H9 (cell line): ENCODE measurements around the gene CHST8. TPM values are rescaled to one million over a fixed set of nuclear protein-coding genes. Genes with fewer than 3 reads are reported as not detected.
A peak's percentile ranks its signal among the peaks of the same experiment; 100 is the strongest.

Experiments used
- DNase-seq: peaks from one replicate; pipeline ENCODE4 v3.0.0-alpha.2; 2017
- H2AFZ ChIP-seq: one replicate; pipeline ENCODE4 v1.6.1; 2013; ENCODE audit warnings: mild to moderate bottlenecking, low read length, control low read depth, moderate library complexity
- H2AK5ac ChIP-seq: 2 replicates; pipeline ENCODE4 v1.6.1; 2013; ENCODE audit warnings: low read length, control low read depth, mixed read lengths; ENCODE audit not compliant: insufficient read length
- H2BK120ac ChIP-seq: one replicate; pipeline ENCODE4 v1.6.1; 2013; ENCODE audit warnings: low read depth, mild to moderate bottlenecking, low read length, control low read depth, inconsistent platforms; ENCODE audit not compliant: poor library complexity, severe bottlenecking
- H2BK12ac ChIP-seq: 2 replicates; pipeline ENCODE4 v1.6.1; 2013; ENCODE audit warnings: low read length, control low read depth, mixed read lengths, low read depth; ENCODE audit not compliant: insufficient read length
- H2BK15ac ChIP-seq: 2 replicates; pipeline ENCODE4 v1.6.1; 2013; ENCODE audit warnings: low read depth, low read length, control low read depth
- H2BK20ac ChIP-seq: one replicate; pipeline ENCODE4 v1.6.1; 2013; ENCODE audit warnings: low read depth, mild to moderate bottlenecking, low read length, control low read depth, inconsistent platforms; ENCODE audit not compliant: poor library complexity, severe bottlenecking
- H2BK5ac ChIP-seq: 2 replicates; pipeline ENCODE4 v1.6.1; 2013; ENCODE audit warnings: low read length, control low read depth, mixed read lengths; ENCODE audit not compliant: insufficient read length
- H3K14ac ChIP-seq: 2 replicates; pipeline ENCODE4 v1.6.1; 2013; ENCODE audit warnings: low read length, control low read depth; ENCODE audit not compliant: insufficient read depth
- H3K18ac ChIP-seq: 2 replicates; pipeline ENCODE4 v1.6.1; 2013; ENCODE audit warnings: low read depth, mild to moderate bottlenecking, mixed read lengths, low read length, control low read depth; ENCODE audit not compliant: insufficient read length
- H3K23ac ChIP-seq: 2 replicates; pipeline ENCODE4 v1.6.1; 2013; ENCODE audit warnings: low read length, control low read depth, mixed read lengths, low read depth; ENCODE audit not compliant: insufficient read length
- H3K23me2 ChIP-seq: 2 replicates; pipeline ENCODE4 v1.6.1; 2013; ENCODE audit warnings: low read depth, mild to moderate bottlenecking, mixed read lengths, low read length, control low read depth; ENCODE audit not compliant: insufficient read length, poor library complexity, severe bottlenecking
- H3K27ac ChIP-seq: 2 replicates; pipeline ENCODE4 v1.5.1; 2013; ENCODE audit warnings: low read length, control low read depth, mixed read lengths, low read depth; ENCODE audit not compliant: insufficient read length
- H3K27me3 ChIP-seq: 2 replicates; pipeline ENCODE4 v1.6.1; 2013; ENCODE audit warnings: low read length, control low read depth, inconsistent platforms; ENCODE audit not compliant: insufficient read depth
- H3K4ac ChIP-seq: 2 replicates; pipeline ENCODE4 v1.6.1; 2013; ENCODE audit warnings: low read depth, mild to moderate bottlenecking, control low read depth, inconsistent platforms, low read length, moderate library complexity
- H3K4me1 ChIP-seq: 2 replicates; pipeline ENCODE4 v1.6.1; 2013; ENCODE audit warnings: low read length, control low read depth, inconsistent platforms; ENCODE audit not compliant: insufficient read depth
- H3K4me2 ChIP-seq: 2 replicates; pipeline ENCODE4 v1.6.1; 2013; ENCODE audit warnings: low read length, control low read depth, mixed read lengths; ENCODE audit not compliant: insufficient read length, insufficient read depth
- H3K56ac ChIP-seq: 2 replicates; pipeline ENCODE4 v1.6.1; 2013; ENCODE audit warnings: low read depth, mild to moderate bottlenecking, mixed read lengths, low read length, control low read depth; ENCODE audit not compliant: insufficient read length
- H3K79me1 ChIP-seq: 2 replicates; pipeline ENCODE4 v1.6.1; 2013; ENCODE audit warnings: low read depth, mild to moderate bottlenecking, moderate library complexity, low read length, control low read depth, inconsistent platforms; ENCODE audit not compliant: insufficient read depth, poor library complexity, severe bottlenecking
- H3K79me2 ChIP-seq: 2 replicates; pipeline ENCODE4 v1.6.1; 2013; ENCODE audit warnings: low read length, control low read depth, inconsistent platforms; ENCODE audit not compliant: insufficient read depth
- H3K9ac ChIP-seq: 2 replicates; pipeline ENCODE4 v1.6.1; 2013; ENCODE audit warnings: low read length, control low read depth, mixed read lengths; ENCODE audit not compliant: insufficient read length; ENCODE audit errors: extremely low read depth
- H3K9me3 ChIP-seq: one replicate; pipeline ENCODE4 v1.6.1; 2013; ENCODE audit warnings: low read depth, low read length, inconsistent platforms; ENCODE audit not compliant: control insufficient read depth
- H3T11ph ChIP-seq: one replicate; pipeline ENCODE4 v1.6.1; 2013; ENCODE audit warnings: mild to moderate bottlenecking, low read length, control low read depth, inconsistent platforms
- H4K20me1 ChIP-seq: one replicate; pipeline ENCODE4 v1.6.1; 2013; ENCODE audit not compliant: control insufficient read depth, insufficient read length, insufficient read depth
- H4K5ac ChIP-seq: 2 replicates; pipeline ENCODE4 v1.6.1; 2013; ENCODE audit warnings: low read depth, mild to moderate bottlenecking, mixed read lengths, low read length, control low read depth; ENCODE audit not compliant: insufficient read length
- H4K8ac ChIP-seq: replicated peaks from 2 replicates; pipeline ENCODE4 v1.6.1; 2013; ENCODE audit warnings: low read length, control low read depth, mixed read lengths, low read depth; ENCODE audit not compliant: insufficient read length
- H4K91ac ChIP-seq: 2 replicates; pipeline ENCODE4 v1.6.1; 2013; ENCODE audit warnings: low read depth, mild to moderate bottlenecking, moderate library complexity, mixed read lengths, low read length, control low read depth; ENCODE audit not compliant: insufficient read length
- H3K27ac Mint-ChIP-seq, 3 experiments: 2 replicates in 2 of 3; 3 replicates in 1 of 3; pipeline ENCODE4 v1.8.0; 2020 to 2021; ENCODE audit warnings: mixed read lengths in 3 of 3, mild to moderate bottlenecking in 1 of 3, moderate library complexity in 1 of 3
- H3K27me3 Mint-ChIP-seq: 2 replicates; pipeline ENCODE4 v1.8.0; 2021; ENCODE audit warnings: low read depth, mild to moderate bottlenecking, moderate library complexity, mixed read lengths
- H3K36me3 Mint-ChIP-seq, 3 experiments: 2 replicates in 2 of 3; 3 replicates in 1 of 3; pipeline ENCODE4 v1.8.0; 2020 to 2021; ENCODE audit warnings: low read depth in 3 of 3, mixed read lengths in 3 of 3; ENCODE audit not compliant: insufficient read depth in 1 of 3
- H3K4me1 Mint-ChIP-seq, 2 experiments: 2 replicates each; pipeline ENCODE4 v1.8.0; 2020; ENCODE audit warnings: mixed read lengths in 2 of 2
- H3K4me3 Mint-ChIP-seq, 2 experiments: 2 replicates in 1 of 2; 3 replicates in 1 of 2; pipeline ENCODE4 v1.8.0; 2020 to 2021; ENCODE audit warnings: mild to moderate bottlenecking in 2 of 2, mixed read lengths in 2 of 2, moderate library complexity in 1 of 2
- H3K9me3 Mint-ChIP-seq, 2 experiments: 2 replicates in 1 of 2; 3 replicates in 1 of 2; pipeline ENCODE4 v1.8.0; 2020; ENCODE audit warnings: mild to moderate bottlenecking in 2 of 2, mixed read lengths in 2 of 2, moderate library complexity in 1 of 2
- CTCF ChIP-seq: fragments of 200-600 bp; sonication (generic); conservative IDR thresholded peaks from 3 replicates; pipeline ENCODE4 v1.8.0; 2021; ENCODE audit warnings: antibody characterized with exemption, mild to moderate bottlenecking
- WGBS: extraction: QIAGEN DNeasy Blood & Tissue Kit; methylation state at CpG from one replicate; pipeline ENCODE4 v1.1.7; 2013; ENCODE audit warnings: missing lambda C conversion rate, low lambda C conversion rate, mixed read lengths; ENCODE audit not compliant: insufficient read length; ENCODE audit errors: extremely low coverage; 5-methylcytosine and 5-hydroxymethylcytosine counted together
- total RNA-seq: library from RNA; stranded (reverse); gene quantifications from 2 replicates; pipeline ENCODE4 v1.2.1, GENCODE V29; 2021

CHST8 gene
- total RNA-seq, 1 experiment from 2014 or later = 5.1 TPM

- no peak overlapping the region for H2BK15ac ChIP-seq
- no peak overlapping the region for H2AFZ ChIP-seq
- Mint-ChIP-seq H3K36me3 (peaks cover 1 to 10% (median 6%) of the 10 kb centered on the region in 3 experiments; a peak in 6 of 7 replicates), H3K4me1 (peaks cover 14 to 23% of the 10 kb centered on the region in 2 experiments), H3K27ac (0 out of 7 replicates have a peak overlapping the region, but pooled peaks of 1 of the 3 experiments have one; percentile 35), H3K9me3 (peaks cover 19 to 24% of the 10 kb centered on the region in 2 experiments), H3K27me3 (peaks cover 13% of the 10 kb centered on the region), H3K4me3 (no peak overlapping the region)
- no peak overlapping the region for H3T11ph ChIP-seq
- no peak overlapping the region for H3K56ac ChIP-seq
- no peaks in the 10 kb centered on the region for H3K79me1 ChIP-seq
- no peak for TF ChIP-seq CTCF
- H3K9ac ChIP-seq = no peak overlapping the region
- no peak overlapping the region for H3K4ac ChIP-seq
- no peaks in the 10 kb centered on the region for H3K27me3 ChIP-seq
- no peak overlapping the region for H4K91ac ChIP-seq
- no peak overlapping the region for H2AK5ac ChIP-seq
- H3K4me1 ChIP-seq = peaks cover 7% of the 10 kb centered on the region; the same call in 1 of the 2 replicates
- H4K5ac ChIP-seq = no peak overlapping the region
- H4K20me1 ChIP-seq = no peaks in the 10 kb centered on the region
- no peak overlapping the region for H2BK12ac ChIP-seq
- no peak overlapping the region for H4K8ac ChIP-seq
- H3K79me2 ChIP-seq = no peaks in the 10 kb centered on the region
- no CpG with 5 or more reads among the region's 16 CpGs for WGBS
- no peak for DNase-seq
- no peak overlapping the region for H3K18ac ChIP-seq
- H2BK5ac ChIP-seq = no peak overlapping the region
- no peak overlapping the region for H3K23ac ChIP-seq
- H2BK20ac ChIP-seq = peak overlapping the region; percentile 60
- no peak overlapping the region for H2BK120ac ChIP-seq
- H3K9me3 ChIP-seq = peaks cover 5% of the 10 kb centered on the region
- H3K27ac ChIP-seq = no peak overlapping the region
- H3K23me2 ChIP-seq = no peaks in the 10 kb centered on the region
- H3K4me2 ChIP-seq = no peak overlapping the region
- H3K14ac ChIP-seq = no peak overlapping the region
These were observed 19.1 kb upstream of the CHST8 start for GRCh38 chr19:33602576-33603204.
